Stimulated activated CD4-positive, alpha-beta T cell treated with anti-CD3 and anti-CD28 coated beads, TNF-alpha, amount 100 ng/mL, for 48 hours (primary cell): ENCODE data around the gene ENPP3.
A peak's percentile ranks its signal among the peaks of the same experiment; 100 is the strongest.
"Not testable (repeated sequence)": the region's sequence is repeated elsewhere in the genome, so short reads cannot be mapped to it uniquely, and the experiment has no call there.

Experiments
- DNase-seq, 3 donors: peaks; one replicate each; pipeline ENCODE4 v3.0.0-alpha.2; 2020; ENCODE audit warnings: low read depth in 3 of 3

ENPP3 gene

GRCh38 chr6:131685266-131685780, 48.2 kb downstream of the ENPP3 start:
- no peak for DNase-seq

- DNase-seq, result no peak
These were observed 49.9 kb downstream of the ENPP3 start for GRCh38 chr6:131687022-131687421.

GRCh38 chr6:131688286-131688685, 51.2 kb downstream of the ENPP3 start:
- no peak for DNase-seq

- no peak for DNase-seq
These were observed 54.9 kb downstream of the ENPP3 start for GRCh38 chr6:131692031-131692430.

GRCh38 chr6:131692589-131692988, 55.5 kb downstream of the ENPP3 start:
- DNase-seq, result no peak

GRCh38 chr6:131693384-131693783, 56.3 kb downstream of the ENPP3 start:
- no peak for DNase-seq

GRCh38 chr6:131694832-131695426, 57.8 kb downstream of the ENPP3 start:
- peak in 1 of 3 donors; percentile 9 for DNase-seq

GRCh38 chr6:131696956-131697355, 59.9 kb downstream of the ENPP3 start:
- no peak for DNase-seq

GRCh38 chr6:131700851-131701250, 63.7 kb downstream of the ENPP3 start:
- DNase-seq, result not testable (repeated sequence)

GRCh38 chr6:131703905-131704304, 66.8 kb downstream of the ENPP3 start:
- not testable (repeated sequence) for DNase-seq

GRCh38 chr6:131710917-131711316, 73.8 kb downstream of the ENPP3 start, which contains the start of gene CTAGE9:
CTAGE9 (minus strand) TSS chr6:131711017; CDS start chr6:131711017, 0 bp downstream.
- not testable (repeated sequence) for DNase-seq

- not testable (repeated sequence) for DNase-seq
These were observed 78.5 kb downstream of the ENPP3 start for GRCh38 chr6:131715567-131715966.

- no peak for DNase-seq
These were observed 80.9 kb downstream of the ENPP3 start for GRCh38 chr6:131717836-131718542.

- no peak for DNase-seq
These were observed 84.1 kb downstream of the ENPP3 start for GRCh38 chr6:131721161-131721560.

- no peak for DNase-seq
These were observed 87.0 kb downstream of the ENPP3 start for GRCh38 chr6:131724114-131724513.

- DNase-seq, result no peak
These were observed 90.4 kb downstream of the ENPP3 start for GRCh38 chr6:131727467-131727866.

GRCh38 chr6:131727868-131728267, 90.8 kb downstream of the ENPP3 start:
- no peak for DNase-seq

GRCh38 chr6:131728296-131728939, 91.3 kb downstream of the ENPP3 start:
- DNase-seq, result no peak

GRCh38 chr6:131729550-131729949, 92.4 kb downstream of the ENPP3 start:
- no peak for DNase-seq

GRCh38 chr6:131730264-131730663, 93.2 kb downstream of the ENPP3 start:
- no peak for DNase-seq

- DNase-seq, result no peak
These were observed 94.1 kb downstream of the ENPP3 start for GRCh38 chr6:131731224-131731623.

- no peak for DNase-seq
These were observed 96.4 kb downstream of the ENPP3 start for GRCh38 chr6:131733376-131734016.
